Fibroblast of skin of left quadriceps (primary cell): ENCODE data around the gene MYBBP1A.

ENCODE experiments used
- DNase-seq, 2 experiments: peaks; one replicate each; pipeline ENCODE4 v3.0.0-alpha.2; 2013; ENCODE audit warnings: low read depth in 2 of 2

The MYBBP1A gene

DNA sequence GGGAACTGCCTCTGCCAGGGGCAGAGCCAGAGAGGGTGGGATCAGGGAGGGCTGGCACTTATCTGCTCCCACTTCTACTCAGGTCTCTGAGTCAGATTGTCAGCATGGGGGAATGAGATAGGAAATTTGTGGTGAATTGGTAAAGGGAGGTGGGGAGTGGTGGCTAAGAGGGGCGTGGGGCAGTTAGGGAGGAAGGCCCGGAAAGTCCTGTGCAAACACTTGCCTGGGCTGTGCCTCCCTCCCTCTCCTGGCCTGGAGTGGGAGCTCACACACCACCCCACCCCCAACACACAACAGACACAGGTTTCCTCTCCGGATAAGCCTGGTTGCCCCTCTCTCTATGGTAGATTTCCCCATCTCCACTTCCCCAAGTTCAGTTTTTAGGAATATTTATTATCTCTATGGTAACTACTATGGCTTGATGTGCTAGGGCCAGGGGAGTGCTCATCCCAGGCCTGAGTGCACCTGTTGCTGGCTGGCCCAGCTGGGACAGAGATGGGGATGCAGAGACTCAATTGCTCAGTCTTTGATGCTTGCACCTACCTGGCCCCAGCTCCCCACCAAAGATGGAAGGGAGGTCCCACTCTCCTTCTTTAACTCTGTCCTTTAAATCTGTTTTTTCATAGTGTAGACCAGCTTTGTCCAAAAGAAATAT, 53.8 kb downstream of the MYBBP1A start:
- no peak for DNase-seq

- DNase-seq: no peak
Observed at GRCh38 chr17:4500191-4500571, 55.0 kb downstream of the MYBBP1A start.

DNA sequence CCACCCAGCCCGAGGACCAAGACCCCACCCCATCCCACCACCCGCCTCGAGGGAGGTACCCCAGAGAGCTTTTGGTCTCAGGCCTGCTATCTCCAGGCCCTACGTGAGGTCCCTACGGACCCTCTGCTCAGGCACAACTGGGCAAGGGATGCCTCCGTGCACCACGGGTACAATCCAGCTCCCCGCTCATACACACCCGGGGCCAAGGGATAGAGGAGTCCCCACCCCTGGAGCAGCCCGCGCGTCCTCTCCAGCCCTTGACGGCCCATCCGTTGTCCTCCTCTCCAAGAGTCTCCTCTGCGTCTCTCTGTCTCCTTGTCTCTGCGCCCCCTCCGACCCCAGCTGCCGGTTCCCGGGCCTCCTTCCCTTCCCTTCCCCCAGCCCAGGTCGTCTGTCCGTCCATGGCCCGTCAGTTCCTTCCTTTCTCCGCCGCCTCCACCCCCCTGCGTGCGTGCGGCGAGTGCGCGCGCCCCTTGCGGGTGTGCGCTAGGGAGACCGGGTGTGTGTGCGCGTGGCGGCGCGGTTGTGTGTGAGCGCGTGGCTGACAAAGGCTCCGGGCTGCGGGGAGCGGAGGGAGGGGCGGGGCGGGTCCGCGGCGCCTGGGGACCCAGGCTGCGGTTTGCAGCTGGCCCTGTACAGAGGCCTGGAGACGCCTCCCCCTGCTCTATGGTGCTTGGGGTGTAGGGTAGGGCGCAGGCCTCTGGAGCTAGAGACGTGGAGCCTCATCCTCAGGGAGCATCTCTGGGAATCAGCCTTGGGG, 55.6 kb downstream of the MYBBP1A start:
- DNase-seq: no peak

- no peak for DNase-seq
Observed at GRCh38 chr17:4498461-4499397, 56.5 kb downstream of the MYBBP1A start, which contains the start of gene SPNS2. TSS of gene SPNS2 (plus strand) at chr17:4498881. CDS start at chr17:4499048, 167 bp downstream.

DNA sequence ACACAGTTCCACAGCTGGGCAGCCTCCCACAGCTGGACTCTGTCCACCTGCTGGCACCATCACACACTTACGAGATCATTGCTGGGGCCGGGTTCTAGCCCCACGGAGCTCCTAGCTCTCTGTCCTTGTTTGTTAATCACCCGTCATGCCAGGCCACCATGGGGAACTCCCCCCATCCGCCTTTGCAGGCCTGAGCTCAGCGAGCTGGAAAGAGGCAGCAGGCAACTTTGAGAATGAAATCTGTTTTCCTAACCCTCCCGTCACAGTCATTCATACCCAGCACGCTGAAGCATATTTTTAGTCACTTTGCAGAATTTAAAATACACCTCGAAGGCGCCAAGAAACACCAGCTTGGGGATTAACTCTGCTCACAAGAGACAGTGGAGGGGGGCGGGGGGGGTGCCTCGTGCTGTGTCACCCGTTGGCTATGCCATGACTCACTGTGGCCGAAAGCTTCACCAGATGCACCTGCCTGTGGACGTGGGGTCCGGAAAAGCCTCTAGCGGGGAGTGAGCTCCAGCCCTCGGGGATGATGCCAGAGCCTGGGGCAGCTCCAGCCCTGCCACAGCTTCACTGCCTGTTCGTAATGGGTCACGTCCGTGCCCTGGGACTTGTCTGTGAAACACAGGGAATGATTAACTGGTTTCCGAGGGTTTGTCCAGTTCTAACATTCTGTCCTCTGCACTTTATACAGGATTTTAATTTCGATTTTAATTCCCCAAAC, 57.9 kb downstream of the MYBBP1A start:
- no peak for DNase-seq

- DNase-seq: no peak
Observed at GRCh38 chr17:4492721-4493561, 62.2 kb downstream of the MYBBP1A start.

- no peak for DNase-seq
Observed at GRCh38 chr17:4490637-4491061, 64.5 kb downstream of the MYBBP1A start.

DNA sequence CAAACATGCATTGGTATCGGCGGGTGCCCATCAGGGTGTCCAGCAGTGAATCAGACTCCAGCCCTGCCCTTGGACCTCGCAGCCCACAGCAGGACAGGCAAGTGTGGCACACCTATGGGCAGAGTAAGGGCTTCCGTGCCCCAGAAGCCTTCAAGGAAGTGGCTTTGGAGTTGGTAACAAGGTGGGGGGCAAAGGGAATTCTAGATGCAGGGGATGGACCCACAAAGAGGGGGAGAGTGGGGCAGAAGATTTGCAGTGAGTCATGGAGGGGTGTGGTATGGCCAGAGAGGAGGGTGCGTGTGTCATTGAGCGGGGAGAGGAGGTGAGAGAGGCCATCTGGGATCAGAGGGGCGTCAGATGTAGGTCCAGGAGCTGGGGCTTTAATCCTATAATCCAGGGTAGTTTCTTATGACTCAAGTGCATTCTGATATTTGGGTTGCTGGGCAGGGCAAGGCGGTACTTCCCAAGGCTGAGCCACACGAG, 65.0 kb downstream of the MYBBP1A start:
- no peak for DNase-seq

- no peak for DNase-seq
Observed at GRCh38 chr17:4488989-4489595, 66.1 kb downstream of the MYBBP1A start.
